ENCODE results near the gene SPRYD3. TPM values are rescaled to one million over a fixed set of nuclear protein-coding genes. Genes with fewer than 3 reads are reported as not detected.

SPRYD3 gene
- total and polyA plus RNA-seq, 2 of the 4 experiments (the other 2 are of a cell fraction) = 25.6 to 27.8 TPM

GRCh38 chr12:53078425-53079225 is 565 bp downstream of the SPRYD3 start:
- intact Hi-C loops (cut with micrococcal nuclease) = loop anchor here (1.0 to 2.0 kb wide), 2 partner anchors 21 to 102 kb away; partner anchors contain the start of genes CSAD and ZNF740
- peaks cover 11% of the 10 kb centered on the region for H3K4me1 ChIP-seq (ENCODE audit: control insufficient read depth, insufficient read depth, low read length)
- H3K36me3 ChIP-seq (ENCODE audit: control insufficient read depth, insufficient read depth, low read length) = peaks cover 23% of the 10 kb centered on the region
- peak overlapping the region; percentile 88 for H2AFZ ChIP-seq (replicated peaks; ENCODE audit: low read length, poor library complexity)
- ATAC-seq (ENCODE audit: low read depth) (peak; percentile 0; the same call in 1 of the 2 replicates), DNase-seq (peak; percentile 29)
- peak overlapping the region; percentile 83 for H4K91ac ChIP-seq (ENCODE audit: insufficient read depth, low read depth, low read length)
- TF ChIP-seq ELK1 (IDR thresholded peaks at IDR 0.05; ENCODE audit: borderline replicate concordance, low read depth, low read length) = no peak
- TF ChIP-seq FOS (IDR thresholded peaks at IDR 0.05; ENCODE audit: low read depth, low read length) = no peak
- TF ChIP-seq MXI1 (IDR thresholded peaks at IDR 0.05; ENCODE audit: borderline replicate concordance, low read depth, low read length) = 0 out of 2 replicates have a peak, but pooled peaks have one; percentile 61
- peak; percentile 63 for TF ChIP-seq USF2 (IDR thresholded peaks at IDR 0.05; ENCODE audit: low read depth, low read length)
- no peak for TF ChIP-seq CEBPB (IDR thresholded peaks at IDR 0.05; ENCODE audit: low read depth, low read length)
- H3K79me1 ChIP-seq (ENCODE audit: low read depth in 1 of 2, low read length in 2 of 2) = peaks cover 16 to 39% of the 10 kb centered on the region in 2 experiments
- H3K27me3 ChIP-seq (ENCODE audit: control insufficient read depth, insufficient read depth, low read length) = no peaks in the 10 kb centered on the region
- no peak overlapping the region for H2BK20ac ChIP-seq (ENCODE audit: low read depth, low read length)
- peak overlapping the region; percentile 97 for H2AK5ac ChIP-seq (ENCODE audit: low read depth, low read length)
- 0 out of 3 replicates have a peak overlapping the region, but pooled peaks have one; percentile 10 for H2BK15ac ChIP-seq (ENCODE audit: low read depth, low read length)
- peak overlapping the region; percentile 15 for H3K18ac ChIP-seq (ENCODE audit: low read depth, low read length)
- in situ Hi-C loops (cut with MboI; ENCODE audit: low sequenced_read_pairs) = no loop called here
- H3K4ac ChIP-seq (ENCODE audit: low read depth, low read length) = peak overlapping the region; percentile 97
- dilution Hi-C loops (cut with HindIII; ENCODE audit: low sequenced_read_pairs, unreplicated experiment) = no loop called here
- WGBS, 2 experiments (ENCODE audit: extremely low coverage in 2 of 2, insufficient read length in 1 of 2) = 6% methylated on average over 10 of the region's 25 CpGs; no CpG with 5 or more reads in 1 of the 2 experiments
- peak overlapping the region; percentile 80 for H3K4me3 ChIP-seq (ENCODE audit: insufficient read depth, low read depth, low read length)
- BruUV-seq (replicated peaks) = TSS peak; percentile 73
- peak overlapping the region; percentile 88 for H3K27ac ChIP-seq (ENCODE audit: insufficient read depth, low read length)
- no peaks in the 10 kb centered on the region for H4K20me1 ChIP-seq (ENCODE audit: insufficient read depth, low read length)
- H4K8ac ChIP-seq (ENCODE audit: low read depth in 2 of 2, low read length in 2 of 2) = peak overlapping the region; percentile 41 to 94
- peak overlapping the region; percentile 87 for H3K56ac ChIP-seq (ENCODE audit: extremely low read depth, insufficient read depth, low read length)
- H3K9me1 ChIP-seq (ENCODE audit: insufficient read depth, low read length) = peaks cover 12% of the 10 kb centered on the region; the same call in 1 of the 2 replicates
- H3K14ac ChIP-seq (replicated peaks; ENCODE audit: low read depth, low read length) = peak overlapping the region; percentile 96
- peak overlapping the region; percentile 91 for H3K4me2 ChIP-seq (ENCODE audit: low read depth, low read length)
- peak overlapping the region; percentile 98 for H2AK9ac ChIP-seq (replicated peaks; ENCODE audit: low read depth, low read length, poor library complexity)
- H4K5ac ChIP-seq (ENCODE audit: low read depth, low read length) = peak overlapping the region; percentile 79
- H3K23ac ChIP-seq (ENCODE audit: low read depth, low read length) = peak overlapping the region; percentile 88
- peak overlapping the region; percentile 74; the same call in 1 of the 2 replicates for H2BK120ac ChIP-seq (ENCODE audit: low read depth, low read length)
- POLR2A ChIA-PET (ENCODE audit: unreplicated experiment) = interaction anchor here (0.6 to 1.4 kb wide), 10 partner anchors 13 to 430 kb away, joined by 3 to 17 read pairs (median 7); partner anchors contain the start of genes CSAD and ZNF740
- H3K9me3 ChIP-seq (ENCODE audit: control insufficient read depth, insufficient read depth, low read length) = no peaks in the 10 kb centered on the region
- CTCF ChIA-PET = interaction anchor here (1.0 kb wide), 1 partner anchor 20 kb away, joined by 6 read pairs; no protein-coding TSS in a partner anchor
- H2BK5ac ChIP-seq (ENCODE audit: low read depth, low read length, poor library complexity, severe bottlenecking) = peak overlapping the region; percentile 82
- H3K9ac ChIP-seq (ENCODE audit: low read depth, low read length) = peak overlapping the region; percentile 91

All from IMR-90 (cell line).